ENCODE results near the gene NOC4L.

DNA sequence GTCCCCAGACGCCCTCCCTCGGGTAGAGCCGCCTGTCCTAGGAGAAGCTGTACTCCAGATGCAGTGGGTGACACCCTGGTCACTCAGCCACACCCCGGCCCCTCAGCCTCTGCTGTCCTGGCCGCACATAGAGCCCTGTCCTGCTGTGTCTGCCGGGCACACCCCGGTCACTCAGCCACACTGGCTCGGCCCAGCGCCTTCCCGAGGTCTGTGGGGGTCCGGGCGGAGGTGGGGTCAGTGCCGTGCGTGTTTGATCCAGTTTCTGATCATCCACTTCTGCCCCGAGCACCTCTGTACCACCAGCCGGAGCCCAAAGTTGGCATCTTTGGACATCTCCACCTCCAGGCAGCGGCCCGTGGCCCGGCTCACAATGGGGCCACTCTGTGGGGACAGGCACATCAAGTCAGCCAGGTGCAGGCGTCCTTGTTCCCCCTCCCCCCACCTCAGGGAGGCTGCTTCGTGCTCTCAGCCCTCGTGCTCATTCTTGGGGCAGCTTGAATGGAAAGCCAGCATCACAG is 52.7 kb downstream of the NOC4L start:
- no peak for TF ChIP-seq POLR2AphosphoS5 (IDR thresholded peaks at IDR 0.05)
- TF ChIP-seq, protein P1, sequence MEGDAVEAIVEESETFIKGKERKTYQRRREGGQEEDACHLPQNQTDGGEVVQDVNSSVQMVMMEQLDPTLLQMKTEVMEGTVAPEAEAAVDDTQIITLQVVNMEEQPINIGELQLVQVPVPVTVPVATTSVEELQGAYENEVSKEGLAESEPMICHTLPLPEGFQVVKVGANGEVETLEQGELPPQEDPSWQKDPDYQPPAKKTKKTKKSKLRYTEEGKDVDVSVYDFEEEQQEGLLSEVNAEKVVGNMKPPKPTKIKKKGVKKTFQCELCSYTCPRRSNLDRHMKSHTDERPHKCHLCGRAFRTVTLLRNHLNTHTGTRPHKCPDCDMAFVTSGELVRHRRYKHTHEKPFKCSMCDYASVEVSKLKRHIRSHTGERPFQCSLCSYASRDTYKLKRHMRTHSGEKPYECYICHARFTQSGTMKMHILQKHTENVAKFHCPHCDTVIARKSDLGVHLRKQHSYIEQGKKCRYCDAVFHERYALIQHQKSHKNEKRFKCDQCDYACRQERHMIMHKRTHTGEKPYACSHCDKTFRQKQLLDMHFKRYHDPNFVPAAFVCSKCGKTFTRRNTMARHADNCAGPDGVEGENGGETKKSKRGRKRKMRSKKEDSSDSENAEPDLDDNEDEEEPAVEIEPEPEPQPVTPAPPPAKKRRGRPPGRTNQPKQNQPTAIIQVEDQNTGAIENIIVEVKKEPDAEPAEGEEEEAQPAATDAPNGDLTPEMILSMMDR (IDR thresholded peaks at IDR 0.05 in 8 of 11, conservative IDR thresholded peaks at IDR 0.05 in 3 of 11): no peak
- no peak for TF ChIP-seq POLR2A (IDR thresholded peaks at IDR 0.05)

Measured in spleen (tissue), 7 donors.